HepG2 (cell line): ENCODE data around the gene ABTB2. TPM values are rescaled to one million over a fixed set of nuclear protein-coding genes. Genes with fewer than 3 reads are reported as not detected.
A peak's percentile ranks its signal among the peaks of the same experiment; 100 is the strongest.

Experiments
- ATAC-seq: fragments of 200-7000 bp; cut with Tn5 transposase; 3 replicates; pipeline ENCODE4 v1.9.1; 2020; ENCODE audit warnings: mild to moderate bottlenecking, moderate library complexity
- BruUV-seq: library from RNA; stranded (reverse); fragments of 400-500 nt; replicated peaks from 2 replicates; lab custom pipeline; 2021; lab: Mats Ljungman, UMichigan
- CTCF ChIA-PET: fragments of 300-600 bp; formaldehyde crosslinking; extraction: SDS; loops from one replicate; lab custom pipeline; 2021; ENCODE audit warnings: low total read pairs, inconsistent platforms, low intra/inter-chr PET ratio; lab: Yijun Ruan, JAX
- POLR2A ChIA-PET: fragments of 350-600 bp; sonication (Branson Sonifier 250); formaldehyde crosslinking; loops from one replicate; lab custom pipeline; 2020; ENCODE audit warnings: antibody characterized with exemption, inconsistent platforms; lab: Yijun Ruan, JAX
- DNase-seq: peaks from one replicate; pipeline ENCODE4 v3.0.0-alpha.2; 2015; ENCODE audit warnings: low spot score
- FAIRE-seq: peaks from 3 replicates; lab custom pipeline; 2011; peaks lifted over from hg19 to GRCh38; lab: Jason Lieb, UNC
- H2AFZ ChIP-seq: one replicate; pipeline ENCODE4 v1.6.1; 2011; ENCODE audit warnings: low read length, inconsistent platforms
- H3K27ac ChIP-seq: fragments of 300-600 bp; 3 replicates; pipeline ENCODE4 v1.8.0; 2011; ENCODE audit warnings: mixed run types, mild to moderate bottlenecking, mixed read lengths, low read length, inconsistent platforms; ENCODE audit not compliant: insufficient read depth; ENCODE audit errors: extremely low read length
- H3K27me3 ChIP-seq, 2 experiments: fragments of 200-600 bp in 1 of 2; 2 replicates in 1 of 2; 3 replicates in 1 of 2; pipeline versions ENCODE4 v1.6.0 to v1.8.0; 2011; ENCODE audit warnings: low read length in 2 of 2, mild to moderate bottlenecking in 2 of 2, moderate library complexity in 2 of 2, inconsistent platforms in 1 of 2; ENCODE audit not compliant: insufficient read depth in 2 of 2, control insufficient read depth in 1 of 2
- H3K36me3 ChIP-seq, 2 experiments: fragments of 200-600 bp in 1 of 2; replicated peaks in 1 of 2; 2 replicates in 1 of 2; 3 replicates in 1 of 2; pipeline versions ENCODE4 v1.5.1 to v1.8.0; 2011; ENCODE audit warnings: low read length in 2 of 2, inconsistent platforms in 1 of 2; ENCODE audit not compliant: insufficient read depth in 2 of 2, control insufficient read depth in 1 of 2
- H3K4me1 ChIP-seq: 2 replicates; pipeline ENCODE4 v1.5.1; 2012; ENCODE audit warnings: low read length, inconsistent platforms; ENCODE audit not compliant: insufficient read depth
- H3K4me2 ChIP-seq: 2 replicates; pipeline ENCODE4 v1.6.0; 2011; ENCODE audit warnings: low read depth, low read length, inconsistent platforms
- H3K4me3 ChIP-seq, 3 experiments: fragments of 200-600 bp in 1 of 3; sonication (generic), shearing (Covaris generic) in 1 of 3; replicated peaks in 1 of 3; 2 replicates each; pipeline ENCODE4 v1.5.1; 2011 to 2016; ENCODE audit warnings: low read length in 3 of 3, inconsistent platforms in 2 of 3, low read depth in 2 of 3, mild to moderate bottlenecking in 2 of 3, control low read depth in 1 of 3, mixed read lengths in 1 of 3; ENCODE audit not compliant: insufficient read depth in 1 of 3
- H3K79me2 ChIP-seq: one replicate; pipeline ENCODE4 v1.6.1; 2011; ENCODE audit warnings: low read length, inconsistent platforms; ENCODE audit not compliant: insufficient read depth
- H3K9ac ChIP-seq: 2 replicates; pipeline ENCODE4 v1.6.0; 2011; ENCODE audit warnings: mild to moderate bottlenecking, low read depth, low read length, inconsistent platforms; ENCODE audit not compliant: insufficient read depth
- H3K9me3 ChIP-seq: 2 replicates; pipeline ENCODE4 v1.5.1; 2012; ENCODE audit warnings: mild to moderate bottlenecking, low read length
- H4K20me1 ChIP-seq: 2 replicates; pipeline ENCODE4 v1.6.0; 2011; ENCODE audit warnings: inconsistent platforms, mild to moderate bottlenecking, low read length, moderate library complexity; ENCODE audit not compliant: insufficient read depth
- BCL6 ChIP-seq: IDR thresholded peaks from 2 replicates; pipeline ENCODE4 v1.6.1; 2016; ENCODE audit warnings: missing genetic modification reagents, missing compliant biosample characterization
- CEBPB ChIP-seq: IDR thresholded peaks from 2 replicates; pipeline ENCODE4 v1.6.1; 2011; ENCODE audit warnings: low read depth, low read length, improper control_type of control experiment, borderline replicate concordance
- EED ChIP-seq: sonication (generic); formaldehyde crosslinking; IDR thresholded peaks from 2 replicates; pipeline ENCODE4 v1.5.0; 2020; ENCODE audit warnings: mild to moderate bottlenecking, missing genetic modification reagents
- GATAD2A ChIP-seq: IDR thresholded peaks from 2 replicates; pipeline ENCODE4 v1.6.1; 2016
- HNRNPK ChIP-seq: fragments of 200-400 bp; formaldehyde crosslinking; IDR thresholded peaks from 2 replicates; pipeline ENCODE4 v1.6.1; 2018; ENCODE audit warnings: low read length, low read depth, moderate library complexity, mild to moderate bottlenecking; ENCODE audit not compliant: poor library complexity, severe bottlenecking
- PCBP2 ChIP-seq: fragments of 200-400 bp; formaldehyde crosslinking; optimal IDR thresholded peaks from 2 replicates; pipeline ENCODE3; 2018; ENCODE audit warnings: low read length, low read depth; ENCODE audit not compliant: poor library complexity, severe bottlenecking
- TP53 ChIP-seq: sonication (generic); formaldehyde crosslinking; conservative IDR thresholded peaks from 2 replicates; pipeline ENCODE4 v1.4.0; 2020; ENCODE audit warnings: missing genetic modification reagents
- U2AF1 ChIP-seq: fragments of 200-400 bp; formaldehyde crosslinking; optimal IDR thresholded peaks from 2 replicates; pipeline ENCODE3; 2017; ENCODE audit warnings: mild to moderate bottlenecking, low read depth, low read length
- ZBTB46 ChIP-seq: sonication (generic); formaldehyde crosslinking; IDR thresholded peaks from 2 replicates; pipeline ENCODE4 v1.4.0; 2020; ENCODE audit warnings: mild to moderate bottlenecking, missing genetic modification reagents, borderline replicate concordance
- ZNF549 ChIP-seq: sonication (generic); formaldehyde crosslinking; IDR thresholded peaks from 2 replicates; pipeline ENCODE4 v1.5.0; 2020; ENCODE audit warnings: missing genetic modification reagents
- ZNF766 ChIP-seq: sonication (generic); formaldehyde crosslinking; IDR thresholded peaks from 2 replicates; pipeline ENCODE4 v1.5.0; 2020; ENCODE audit warnings: missing genetic modification reagents, borderline replicate concordance
- WGBS: methylation state at CpG from one replicate; pipeline ENCODE4 v1.1.6; 2017; ENCODE audit warnings: low lambda C conversion rate; 5-methylcytosine and 5-hydroxymethylcytosine counted together
- in situ Hi-C: cut with HindIII; loops from 2 replicates; pipeline ENCODE4 v1.10.0; 2017; ENCODE audit warnings: low pct_unique_long_range_greater_than_20kb; ENCODE audit not compliant: extremely low pct_ligation_motif_present
- intact Hi-C: fragments of 100-400 bp; cut with micrococcal nuclease; formaldehyde crosslinking; loops from one replicate; pipeline ENCODE4 v1.10.0; 2022; ENCODE audit not compliant: unreplicated experiment
- polyA plus RNA-seq, 8 experiments: library from polyadenylated mRNA; depleted of rRNA in 3 of 8; stranded (reverse) in 7 of 8; unstranded in 1 of 8; fragments of >200 nt; fragmentation: Illumina TruSeq in 4 of 8; extraction: Trizol in 4 of 8; gene quantifications; 2 replicates each; pipeline versions ENCODE4 v1.2.1 to v1.2.3, GENCODE V29; 2011 to 2016; ENCODE audit warnings: low read depth in 4 of 8, missing spikeins in 1 of 8, mixed read lengths in 1 of 8; ENCODE audit not compliant: insufficient read depth in 1 of 8
- total RNA-seq, 5 experiments: library from RNA; depleted of rRNA; stranded (reverse); fragments of >200 nt; fragmentation: Illumina TruSeq; extraction: Trizol; gene quantifications; 2 replicates each; pipeline ENCODE4 v1.2.3, GENCODE V29; 2016; ENCODE audit warnings: low read depth in 1 of 5
- TF ChIP-seq, protein P1 (sequence below): IDR thresholded peaks from 2 replicates; pipeline ENCODE4 v1.6.1; 2016; ENCODE audit warnings: low read depth
- TF ChIP-seq, protein P2 (sequence below): sonication (generic); formaldehyde crosslinking; IDR thresholded peaks from 2 replicates; pipeline ENCODE4 v1.4.0; 2020; ENCODE audit warnings: missing genetic modification reagents, borderline replicate concordance

ABTB2 gene
- total and polyA plus RNA-seq, 2 of the 13 experiments (the other 11 are each of a cell fraction or from before 2014, with no cell fraction given), result 5.1 to 15.4 TPM

- H3K4me2 ChIP-seq, result peak overlapping the region; percentile 53
- TF ChIP-seq CEBPB (peak; percentile 91), PCBP2 (no peak), BCL6 (CRISPR knock-in tag) (0 out of 2 replicates have a peak, but pooled peaks have one; percentile 20), ZBTB46 (CRISPR knock-in tag) (no peak), GATAD2A (CRISPR knock-in tag) (0 out of 2 replicates have a peak, but pooled peaks have one; percentile 16), ZNF549 (CRISPR knock-in tag) (no peak), TP53 (CRISPR knock-in tag) (no peak), HNRNPK (no peak), EED (CRISPR knock-in tag) (no peak), U2AF1 (no peak), ZNF766 (CRISPR knock-in tag) (no peak)
- TF ChIP-seq, protein P1, sequence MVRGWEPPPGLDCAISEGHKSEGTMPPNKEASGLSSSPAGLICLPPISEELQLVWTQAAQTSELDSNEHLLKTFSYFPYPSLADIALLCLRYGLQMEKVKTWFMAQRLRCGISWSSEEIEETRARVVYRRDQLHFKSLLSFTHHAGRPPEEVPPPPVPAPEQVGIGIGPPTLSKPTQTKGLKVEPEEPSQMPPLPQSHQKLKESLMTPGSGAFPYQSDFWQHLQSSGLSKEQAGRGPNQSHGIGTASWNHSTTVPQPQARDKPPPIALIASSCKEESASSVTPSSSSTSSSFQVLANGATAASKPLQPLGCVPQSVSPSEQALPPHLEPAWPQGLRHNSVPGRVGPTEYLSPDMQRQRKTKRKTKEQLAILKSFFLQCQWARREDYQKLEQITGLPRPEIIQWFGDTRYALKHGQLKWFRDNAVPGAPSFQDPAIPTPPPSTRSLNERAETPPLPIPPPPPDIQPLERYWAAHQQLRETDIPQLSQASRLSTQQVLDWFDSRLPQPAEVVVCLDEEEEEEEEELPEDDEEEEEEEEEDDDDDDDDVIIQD (CRISPR knock-in tag), result no peak
- TF ChIP-seq, protein P2, sequence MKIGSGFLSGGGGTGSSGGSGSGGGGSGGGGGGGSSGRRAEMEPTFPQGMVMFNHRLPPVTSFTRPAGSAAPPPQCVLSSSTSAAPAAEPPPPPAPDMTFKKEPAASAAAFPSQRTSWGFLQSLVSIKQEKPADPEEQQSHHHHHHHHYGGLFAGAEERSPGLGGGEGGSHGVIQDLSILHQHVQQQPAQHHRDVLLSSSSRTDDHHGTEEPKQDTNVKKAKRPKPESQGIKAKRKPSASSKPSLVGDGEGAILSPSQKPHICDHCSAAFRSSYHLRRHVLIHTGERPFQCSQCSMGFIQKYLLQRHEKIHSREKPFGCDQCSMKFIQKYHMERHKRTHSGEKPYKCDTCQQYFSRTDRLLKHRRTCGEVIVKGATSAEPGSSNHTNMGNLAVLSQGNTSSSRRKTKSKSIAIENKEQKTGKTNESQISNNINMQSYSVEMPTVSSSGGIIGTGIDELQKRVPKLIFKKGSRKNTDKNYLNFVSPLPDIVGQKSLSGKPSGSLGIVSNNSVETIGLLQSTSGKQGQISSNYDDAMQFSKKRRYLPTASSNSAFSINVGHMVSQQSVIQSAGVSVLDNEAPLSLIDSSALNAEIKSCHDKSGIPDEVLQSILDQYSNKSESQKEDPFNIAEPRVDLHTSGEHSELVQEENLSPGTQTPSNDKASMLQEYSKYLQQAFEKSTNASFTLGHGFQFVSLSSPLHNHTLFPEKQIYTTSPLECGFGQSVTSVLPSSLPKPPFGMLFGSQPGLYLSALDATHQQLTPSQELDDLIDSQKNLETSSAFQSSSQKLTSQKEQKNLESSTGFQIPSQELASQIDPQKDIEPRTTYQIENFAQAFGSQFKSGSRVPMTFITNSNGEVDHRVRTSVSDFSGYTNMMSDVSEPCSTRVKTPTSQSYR, result peak; percentile 52; the same call in 1 of the 2 replicates
Measured at GRCh38 chr11:34309965-34310364, 47.8 kb downstream of the ABTB2 start.

More at GRCh38 chr11:34309965-34310364, 47.8 kb downstream of the ABTB2 start:
- in situ Hi-C loops, result no loop called here
- intact Hi-C loops, result loop anchor here (1.0 kb wide), 1 partner anchor 47 kb away; no protein-coding TSS in a partner anchor
- POLR2A ChIA-PET, result interaction anchor here (1.1 to 2.3 kb wide), 4 partner anchors 9 to 47 kb away, joined by 4 to 13 read pairs (median 7); partner anchors contain the start of gene ABTB2
- BruUV-seq, result no TSS peak
- Histone ChIP-seq H3K79me2 (peaks cover 22% of the 10 kb centered on the region), H3K9me3 (no peaks in the 10 kb centered on the region), H4K20me1 (peaks cover 8% of the 10 kb centered on the region), H3K4me1 (peaks cover 34% of the 10 kb centered on the region), H2AFZ (no peak overlapping the region), H3K4me3 (peak overlapping the region in 1 of 3 experiments; percentile 0; a peak in 1 of 6 replicates), H3K36me3 (peaks cover 3 to 10% of the 10 kb centered on the region in 2 experiments; a peak in 1 of 5 replicates), H3K27me3 (no peaks in the 10 kb centered on the region), H3K9ac (no peak overlapping the region), H3K27ac (peak overlapping the region; percentile 31)
- peak; percentile 21; the same call in 2 of the 3 replicates for ATAC-seq
- CTCF ChIA-PET, result no interaction called here
- 28% methylated on average over 6 of the region's 6 CpGs for WGBS
- DNase-seq, result peak; percentile 38
- no peak for FAIRE-seq
